ENCODE measurements around the gene ZNF780A. TPM values are rescaled to one million over a fixed set of nuclear protein-coding genes. Genes with fewer than 3 reads are reported as not detected.

Gene ZNF780A
- 28.9 to 33.3 TPM (median 31.7 TPM) in 5 replicates for total RNA-seq (2022; extraction: Qiagen RNA extraction; ENCODE audit: low read depth)

DNA sequence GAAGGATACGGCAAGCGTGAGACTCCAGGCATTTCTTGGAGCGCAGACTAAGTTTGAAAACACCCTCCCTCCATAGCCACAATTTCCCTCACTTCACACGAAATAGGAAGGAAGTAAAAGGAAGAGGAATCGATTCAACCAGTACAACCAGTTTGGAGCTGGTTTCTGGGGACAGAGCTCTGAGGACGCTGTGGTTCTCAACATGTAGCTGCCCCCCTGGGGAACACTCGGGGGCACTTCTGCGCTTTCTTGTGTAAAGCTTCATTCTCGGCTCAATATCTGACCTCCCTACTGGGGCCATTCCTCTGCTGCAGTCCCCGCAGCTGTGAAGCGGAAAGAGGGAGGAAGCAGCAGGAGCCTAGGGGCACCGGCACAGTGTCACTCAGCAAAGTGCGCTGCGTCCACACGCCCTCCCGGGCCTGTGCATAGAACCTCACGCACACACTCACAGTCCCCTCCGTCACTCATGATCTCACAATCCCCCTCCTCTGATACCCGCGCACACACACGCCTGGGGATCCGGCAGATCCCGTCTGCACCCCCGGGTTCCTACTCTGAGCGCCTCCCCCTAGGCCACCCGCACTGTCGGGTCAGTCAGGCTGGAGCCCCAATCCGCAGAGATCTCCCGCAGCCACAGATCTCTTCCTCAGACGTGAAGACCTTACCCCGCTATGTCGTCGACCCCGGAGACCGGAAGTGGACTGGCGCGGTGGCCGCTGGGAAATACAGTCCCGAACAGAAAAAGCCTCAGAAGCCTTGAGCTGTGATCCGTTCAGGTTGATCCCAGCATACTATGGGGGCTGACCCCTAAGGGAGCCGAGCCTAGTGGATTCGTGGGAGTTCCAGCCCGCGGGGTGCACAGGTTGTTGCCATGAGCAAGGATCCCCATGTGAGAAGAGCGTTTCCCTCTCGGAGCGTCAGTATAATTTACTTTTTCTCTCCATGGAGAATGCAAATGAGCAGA, at the start of gene ZNF780A:
ZNF780A (minus strand) TSS at position 703 of the 964 bp plus-strand sequence. CDS start 6,190 bp downstream, outside the sequence.

DNA sequence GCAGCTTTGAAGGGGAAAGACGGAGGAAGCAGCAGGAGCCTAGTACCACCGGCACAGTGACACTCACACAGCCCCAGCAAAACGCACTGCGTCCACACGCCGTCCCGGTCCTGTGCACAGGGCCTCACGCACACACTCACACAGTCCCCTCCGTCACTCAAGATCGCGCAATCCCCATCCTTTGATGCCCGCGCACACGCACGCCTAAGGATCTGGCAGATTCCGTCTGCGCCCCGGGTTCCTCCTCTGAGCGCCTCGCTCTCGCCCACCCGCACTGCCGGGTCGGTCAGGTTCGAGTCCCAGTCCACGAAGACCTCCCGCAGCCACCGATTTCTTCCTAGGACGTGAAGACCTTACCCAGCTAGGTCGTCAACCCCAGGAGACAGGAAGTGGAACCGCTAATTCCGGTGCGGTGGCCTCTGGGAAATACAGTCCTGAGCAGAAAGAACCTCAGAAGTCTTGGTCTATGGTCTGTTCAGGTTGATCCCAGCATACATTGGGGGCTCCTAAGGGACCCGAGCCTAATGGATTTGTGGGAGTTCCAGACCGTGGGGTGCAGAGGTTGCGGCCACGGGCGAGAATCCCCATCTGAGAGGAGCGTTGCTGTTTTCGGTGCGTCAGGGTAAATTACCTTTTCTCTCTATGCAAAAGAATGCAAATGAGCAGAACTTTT, 34.8 kb downstream of the ZNF780A start, which contains the start of gene ZNF780B:
ZNF780B (minus strand) TSS at position 400 of the 673 bp plus-strand sequence. CDS start 5,899 bp downstream, outside the sequence.

Other genes with a start within 250 kb of the ZNF780A start
- gene FBL, start 244.6 kb downstream of the ZNF780A start, total RNA-seq (2022; extraction: Qiagen RNA extraction; ENCODE audit: low read depth): 596 to 756 TPM (median 711 TPM) in 5 replicates
- 0.54 to 1.1 TPM (median 0.87 TPM) in 5 replicates for gene FCGBP, start 156.3 kb downstream of the ZNF780A start, total RNA-seq (2022; extraction: Qiagen RNA extraction; ENCODE audit: low read depth)
- 263 to 295 TPM (median 276 TPM) in 5 replicates for gene PSMC4, start 119.8 kb downstream of the ZNF780A start, total RNA-seq (2022; extraction: Qiagen RNA extraction; ENCODE audit: low read depth)
- gene ZNF546, start 93.9 kb downstream of the ZNF780A start, total RNA-seq (2022; extraction: Qiagen RNA extraction; ENCODE audit: low read depth): 2.1 to 3.2 TPM (median 2.4 TPM) in 5 replicates
- 6.0 to 8.2 TPM (median 6.8 TPM) in 5 replicates for gene ZNF780B, start 34.7 kb downstream of the ZNF780A start, total RNA-seq (2022; extraction: Qiagen RNA extraction; ENCODE audit: low read depth)
- 13.0 to 17.0 TPM (median 16.0 TPM) in 5 replicates for gene MAP3K10, start 100.5 kb upstream of the ZNF780A start, total RNA-seq (2022; extraction: Qiagen RNA extraction; ENCODE audit: low read depth)
- 0.29 to 0.62 TPM (median 0.48 TPM) in 5 replicates for gene TTC9B, start 127.4 kb upstream of the ZNF780A start, total RNA-seq (2022; extraction: Qiagen RNA extraction; ENCODE audit: low read depth)
- gene CCNP, start 135.7 kb upstream of the ZNF780A start, total RNA-seq (2022; extraction: Qiagen RNA extraction; ENCODE audit: low read depth): 0.13 to 0.23 TPM (median 0.20 TPM) in 4 of 5 replicates, not detected in the other
- 113 to 197 TPM (median 176 TPM) in 5 replicates for gene AKT2, start 194.4 kb upstream of the ZNF780A start, total RNA-seq (2022; extraction: Qiagen RNA extraction; ENCODE audit: low read depth)